ENCODE measurements around the gene KNDC1.
"Not testable (repeated sequence)": the region's sequence is repeated elsewhere in the genome, so short reads cannot be mapped to it uniquely, and the experiment has no call there.

KNDC1 gene

GRCh38 chr10:133213641-133214467 is 53.8 kb downstream of the KNDC1 start:
- H3K4me1 ChIP-seq (ENCODE audit: insufficient read depth, low read length), result no peaks in the 10 kb centered on the region
- no peak overlapping the region for H2AFZ ChIP-seq (ENCODE audit: low read depth, low read length)
- peaks cover 6% of the 10 kb centered on the region for H3K9me3 ChIP-seq (ENCODE audit: low read length)
- H3K4me3 ChIP-seq (ENCODE audit: low read length), result no peak overlapping the region
- H3K27me3 ChIP-seq (ENCODE audit: insufficient read depth, low read length), result peaks cover 3% of the 10 kb centered on the region
- no peaks in the 10 kb centered on the region for H3K36me3 ChIP-seq (ENCODE audit: insufficient read depth, low read length)

DNA sequence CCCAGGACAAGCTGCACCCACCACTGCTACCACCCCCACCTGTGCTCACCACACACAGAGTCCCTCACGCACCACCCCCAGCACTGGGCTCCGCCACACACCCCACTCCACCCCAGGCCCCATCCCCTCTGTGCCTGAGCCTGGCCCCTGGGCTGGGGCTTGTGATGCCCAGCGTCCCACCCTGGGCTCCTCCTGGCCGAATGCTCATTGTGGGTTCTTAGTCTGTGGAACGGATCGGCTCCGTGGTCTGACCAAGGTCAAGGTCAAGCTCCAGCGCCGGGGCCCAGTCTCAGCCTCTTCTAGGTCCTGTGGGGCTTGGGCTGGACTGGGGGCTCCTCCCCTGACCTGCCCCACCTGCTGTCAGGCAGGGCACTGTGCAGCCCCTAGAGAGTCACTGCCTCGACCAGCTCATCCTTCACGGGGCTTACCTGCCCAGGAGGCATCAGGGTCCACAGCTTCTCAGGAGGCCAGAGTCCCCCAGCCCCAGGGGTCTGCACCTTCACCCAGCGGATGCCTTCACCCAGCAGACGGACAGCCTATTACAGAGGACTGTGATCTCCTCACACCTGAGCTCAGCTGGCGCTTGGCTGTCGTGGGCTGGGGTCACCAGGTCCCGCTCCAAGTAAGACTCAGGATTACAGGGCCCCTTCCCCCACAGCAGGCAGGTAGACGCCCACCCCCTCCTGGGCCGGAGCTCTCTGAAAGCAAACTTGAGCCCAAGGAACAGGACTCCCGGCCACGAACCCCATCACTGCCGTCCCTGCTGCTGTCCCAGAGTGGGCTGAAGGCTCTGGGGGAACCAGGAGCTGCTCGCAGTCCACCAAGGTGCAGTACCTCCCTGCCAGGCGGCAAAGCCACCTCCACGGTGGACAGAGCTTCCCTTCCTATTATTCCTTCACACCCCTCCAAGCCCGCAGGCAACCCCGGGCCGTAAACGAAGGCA is 54.7 kb downstream of the KNDC1 start:
- Histone ChIP-seq H3K4me1 (ENCODE audit: insufficient read depth, low read length) (no peaks in the 10 kb centered on the region), H3K9me3 (ENCODE audit: low read length) (peaks cover 6% of the 10 kb centered on the region)

GRCh38 chr10:133215586-133215985 is 55.6 kb downstream of the KNDC1 start:
- H3K27me3 ChIP-seq (ENCODE audit: insufficient read depth, low read length), result peaks cover 9% of the 10 kb centered on the region
- H3K4me3 ChIP-seq (ENCODE audit: low read length), result no peak overlapping the region
- peaks cover 6% of the 10 kb centered on the region for H3K9me3 ChIP-seq (ENCODE audit: low read length)
- H3K36me3 ChIP-seq (ENCODE audit: insufficient read depth, low read length), result no peaks in the 10 kb centered on the region
- H2AFZ ChIP-seq (ENCODE audit: low read depth, low read length), result no peak overlapping the region
- no peaks in the 10 kb centered on the region for H3K4me1 ChIP-seq (ENCODE audit: insufficient read depth, low read length)

More for the DNA sequence above, 54.7 kb downstream of the KNDC1 start:
- no peak overlapping the region for H2AFZ ChIP-seq (ENCODE audit: low read depth, low read length)
- no peak overlapping the region for H3K4me3 ChIP-seq (ENCODE audit: low read length)
- no peaks in the 10 kb centered on the region for H3K36me3 ChIP-seq (ENCODE audit: insufficient read depth, low read length)
- peaks cover 7% of the 10 kb centered on the region for H3K27me3 ChIP-seq (ENCODE audit: insufficient read depth, low read length)

DNA sequence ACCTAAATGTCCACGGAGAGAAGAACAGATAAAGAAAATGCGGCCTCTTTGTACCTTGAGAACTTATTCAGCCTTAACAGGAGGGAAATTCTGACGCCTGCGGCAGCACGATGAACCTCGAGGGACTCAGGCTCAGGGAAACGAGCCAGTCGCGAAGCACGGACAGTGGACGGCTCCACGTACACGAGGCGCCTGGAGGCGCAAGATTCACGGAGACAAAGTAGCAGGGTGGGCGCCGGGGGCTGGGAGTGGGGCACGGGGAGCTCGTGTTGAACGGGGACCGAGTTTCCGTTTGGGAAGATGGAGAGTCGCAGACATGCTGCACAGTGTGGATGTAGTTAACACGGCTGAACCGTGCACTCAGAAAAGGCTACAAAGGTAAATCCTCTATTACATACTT is 56.8 kb downstream of the KNDC1 start:
- Histone ChIP-seq H3K27me3 (ENCODE audit: insufficient read depth, low read length) (peaks cover 17% of the 10 kb centered on the region), H2AFZ (ENCODE audit: low read depth, low read length) (no peak overlapping the region), H3K9me3 (ENCODE audit: low read length) (peaks cover 6% of the 10 kb centered on the region), H3K4me3 (ENCODE audit: low read length) (no peak overlapping the region), H3K4me1 (ENCODE audit: insufficient read depth, low read length) (no peaks in the 10 kb centered on the region), H3K36me3 (ENCODE audit: insufficient read depth, low read length) (no peaks in the 10 kb centered on the region)

DNA sequence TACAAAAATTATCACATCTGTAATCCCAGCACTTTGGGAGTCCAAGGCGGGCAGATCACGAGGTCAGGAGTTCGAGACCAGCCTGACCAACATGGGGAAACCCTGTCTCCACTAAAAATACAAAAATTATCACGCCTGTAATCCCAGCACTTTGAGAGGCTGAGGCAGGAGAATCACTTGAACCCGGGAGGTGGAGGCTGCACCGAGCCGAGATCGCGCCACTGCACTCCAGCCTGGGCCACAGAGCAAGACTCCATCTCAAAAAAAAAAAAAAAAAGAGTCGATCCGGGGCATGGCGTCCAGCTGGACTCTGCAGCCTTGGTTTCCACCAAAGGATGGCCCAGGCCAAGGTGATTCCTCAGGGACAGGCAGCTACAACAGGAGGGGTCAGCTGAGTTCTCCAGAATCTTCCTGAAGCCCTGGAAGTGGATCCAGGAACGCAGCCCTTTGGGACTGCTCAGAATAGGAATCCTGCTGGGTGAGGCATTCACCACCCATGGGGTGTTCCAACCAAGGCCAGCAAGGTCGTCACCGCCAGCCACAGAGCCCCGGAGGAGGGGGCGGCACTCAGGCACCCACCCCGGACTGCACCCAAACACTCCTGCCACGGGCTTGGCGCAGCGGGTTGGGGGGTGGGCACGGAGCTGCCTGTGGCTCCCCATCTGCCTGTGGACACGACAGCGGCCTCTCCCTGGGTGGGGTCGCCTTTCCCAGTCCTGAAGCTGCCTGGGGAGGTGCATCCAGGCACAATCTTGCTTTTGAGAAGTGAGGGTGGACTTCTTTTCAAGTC is 58.0 kb downstream of the KNDC1 start:
- Histone ChIP-seq H2AFZ (ENCODE audit: low read depth, low read length) (no peak overlapping the region), H3K27me3 (ENCODE audit: insufficient read depth, low read length) (peaks cover 17% of the 10 kb centered on the region), H3K9me3 (ENCODE audit: low read length) (peaks cover 6% of the 10 kb centered on the region), H3K36me3 (ENCODE audit: insufficient read depth, low read length) (no peaks in the 10 kb centered on the region), H3K4me3 (ENCODE audit: low read length) (no peak overlapping the region), H3K4me1 (ENCODE audit: insufficient read depth, low read length) (no peaks in the 10 kb centered on the region)

DNA sequence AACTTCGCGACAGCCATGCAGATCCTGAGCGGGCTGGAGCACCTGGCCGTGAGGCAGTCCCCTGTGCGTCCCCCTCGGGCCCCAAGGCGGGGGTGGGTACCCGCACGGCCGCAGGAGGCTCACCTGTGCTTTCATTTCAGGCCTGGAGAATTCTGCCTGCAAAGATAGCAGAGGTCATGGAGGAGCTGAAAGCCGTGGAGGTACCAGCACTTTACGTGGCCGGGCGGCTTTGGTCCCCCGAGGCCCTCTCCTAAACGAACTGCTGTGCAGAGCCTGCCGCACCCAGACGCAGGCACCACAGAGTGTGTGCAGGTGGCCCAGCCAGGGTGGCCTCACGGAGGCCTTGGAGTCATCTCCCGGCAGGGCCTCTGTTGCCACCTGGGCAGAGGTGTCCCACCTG is 58.9 kb downstream of the KNDC1 start:
- H3K4me3 ChIP-seq (ENCODE audit: low read length), result no peak overlapping the region
- H2AFZ ChIP-seq (ENCODE audit: low read depth, low read length), result no peak overlapping the region
- peaks cover 17% of the 10 kb centered on the region for H3K27me3 ChIP-seq (ENCODE audit: insufficient read depth, low read length)
- H3K4me1 ChIP-seq (ENCODE audit: insufficient read depth, low read length), result no peaks in the 10 kb centered on the region
- H3K9me3 ChIP-seq (ENCODE audit: low read length), result peaks cover 6% of the 10 kb centered on the region
- H3K36me3 ChIP-seq (ENCODE audit: insufficient read depth, low read length), result no peaks in the 10 kb centered on the region

GRCh38 chr10:133219782-133220181 is 59.8 kb downstream of the KNDC1 start:
- H3K27me3 ChIP-seq (ENCODE audit: insufficient read depth, low read length), result peaks cover 17% of the 10 kb centered on the region
- peaks cover 6% of the 10 kb centered on the region for H3K9me3 ChIP-seq (ENCODE audit: low read length)
- H3K4me1 ChIP-seq (ENCODE audit: insufficient read depth, low read length), result no peaks in the 10 kb centered on the region
- H2AFZ ChIP-seq (ENCODE audit: low read depth, low read length), result no peak overlapping the region
- H3K4me3 ChIP-seq (ENCODE audit: low read length), result no peak overlapping the region
- H3K36me3 ChIP-seq (ENCODE audit: insufficient read depth, low read length), result no peaks in the 10 kb centered on the region

DNA sequence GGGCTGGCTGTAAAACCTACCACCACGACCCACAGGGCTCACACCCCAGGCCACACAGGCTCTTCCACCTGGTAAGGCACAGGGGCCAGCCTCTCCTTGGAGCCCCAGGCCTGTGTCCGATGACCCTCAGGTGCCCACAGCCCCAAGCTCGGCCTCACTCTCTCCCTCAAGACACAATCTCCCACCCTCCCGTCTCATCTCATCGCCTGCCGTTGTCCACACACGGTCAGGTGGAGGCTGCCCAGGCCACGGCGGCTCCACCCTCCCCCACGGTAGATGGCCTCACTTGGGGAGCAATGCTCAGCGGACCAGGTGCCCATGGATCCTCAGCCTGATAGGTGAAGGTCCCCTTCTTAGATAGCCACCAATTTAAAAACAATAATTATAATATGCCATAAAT is 61.3 kb downstream of the KNDC1 start:
- Histone ChIP-seq H2AFZ (ENCODE audit: low read depth, low read length) (no peak overlapping the region), H3K4me3 (ENCODE audit: low read length) (no peak overlapping the region), H3K4me1 (ENCODE audit: insufficient read depth, low read length) (peaks cover 10% of the 10 kb centered on the region), H3K36me3 (ENCODE audit: insufficient read depth, low read length) (no peaks in the 10 kb centered on the region), H3K9me3 (ENCODE audit: low read length) (no peaks in the 10 kb centered on the region), H3K27me3 (ENCODE audit: insufficient read depth, low read length) (peaks cover 19% of the 10 kb centered on the region)

- H2AFZ ChIP-seq (ENCODE audit: low read depth, low read length); H3K4me3 ChIP-seq (ENCODE audit: low read length); H3K9me3 ChIP-seq (ENCODE audit: low read length); H3K36me3 ChIP-seq (ENCODE audit: insufficient read depth, low read length): not testable (repeated sequence)
- H3K4me1 ChIP-seq (ENCODE audit: insufficient read depth, low read length), result peaks cover 10% of the 10 kb centered on the region
- H3K27me3 ChIP-seq (ENCODE audit: insufficient read depth, low read length), result peaks cover 21% of the 10 kb centered on the region
Observed at GRCh38 chr10:133221756-133222155, 61.7 kb downstream of the KNDC1 start.

DNA sequence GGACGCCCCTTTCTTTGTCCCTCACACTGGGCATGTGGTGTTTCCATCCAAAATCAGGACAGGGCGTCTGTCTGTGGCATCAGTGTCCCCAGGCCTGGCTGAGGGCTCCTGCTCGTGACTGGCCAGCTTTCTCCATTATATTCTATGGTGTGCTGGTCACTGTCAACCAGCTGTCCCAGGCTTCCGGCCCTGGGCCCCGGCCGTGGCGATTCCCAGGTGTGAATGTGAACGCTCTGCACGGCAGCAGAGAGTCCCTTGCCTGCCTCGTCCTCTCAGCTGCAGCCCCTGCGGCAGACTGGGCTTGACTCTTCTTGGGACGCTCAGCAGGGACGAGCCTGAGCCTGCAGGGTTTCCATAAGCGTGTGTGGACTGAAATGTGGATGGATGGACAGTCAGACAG is 64.1 kb downstream of the KNDC1 start:
- H3K4me1 ChIP-seq (ENCODE audit: insufficient read depth, low read length), result peaks cover 10% of the 10 kb centered on the region
- peaks cover 3% of the 10 kb centered on the region for H3K9me3 ChIP-seq (ENCODE audit: low read length)
- no peaks in the 10 kb centered on the region for H3K36me3 ChIP-seq (ENCODE audit: insufficient read depth, low read length)
- peaks cover 34% of the 10 kb centered on the region for H3K27me3 ChIP-seq (ENCODE audit: insufficient read depth, low read length)
- no peak overlapping the region for H2AFZ ChIP-seq (ENCODE audit: low read depth, low read length)
- no peak overlapping the region for H3K4me3 ChIP-seq (ENCODE audit: low read length)

GRCh38 chr10:133224756-133225372 is 64.8 kb downstream of the KNDC1 start:
- Histone ChIP-seq H3K27me3 (ENCODE audit: insufficient read depth, low read length) (peaks cover 34% of the 10 kb centered on the region), H3K4me1 (ENCODE audit: insufficient read depth, low read length) (peaks cover 10% of the 10 kb centered on the region), H3K4me3 (ENCODE audit: low read length) (no peak overlapping the region), H3K9me3 (ENCODE audit: low read length) (peaks cover 3% of the 10 kb centered on the region), H3K36me3 (ENCODE audit: insufficient read depth, low read length) (no peaks in the 10 kb centered on the region), H2AFZ (ENCODE audit: low read depth, low read length) (no peak overlapping the region)

GRCh38 chr10:133225707-133226191 is 65.7 kb downstream of the KNDC1 start:
- Histone ChIP-seq H3K9me3 (ENCODE audit: low read length) (peaks cover 3% of the 10 kb centered on the region), H3K36me3 (ENCODE audit: insufficient read depth, low read length) (no peaks in the 10 kb centered on the region), H3K4me3 (ENCODE audit: low read length) (no peak overlapping the region), H3K27me3 (ENCODE audit: insufficient read depth, low read length) (peaks cover 37% of the 10 kb centered on the region), H2AFZ (ENCODE audit: low read depth, low read length) (no peak overlapping the region), H3K4me1 (ENCODE audit: insufficient read depth, low read length) (peaks cover 10% of the 10 kb centered on the region)
